Activated CD8-positive, alpha-beta memory T cell treated with anti-CD3 and anti-CD28 coated beads, Interleukin-2, amount 50 U/mL, for 24 hours (primary cell): ENCODE results near the gene ERICH4.

Experiments
- DNase-seq: peaks from one replicate; pipeline ENCODE4 v3.0.0-alpha.2; 2020; ENCODE audit errors: extremely low read depth

ERICH4 gene

DNA sequence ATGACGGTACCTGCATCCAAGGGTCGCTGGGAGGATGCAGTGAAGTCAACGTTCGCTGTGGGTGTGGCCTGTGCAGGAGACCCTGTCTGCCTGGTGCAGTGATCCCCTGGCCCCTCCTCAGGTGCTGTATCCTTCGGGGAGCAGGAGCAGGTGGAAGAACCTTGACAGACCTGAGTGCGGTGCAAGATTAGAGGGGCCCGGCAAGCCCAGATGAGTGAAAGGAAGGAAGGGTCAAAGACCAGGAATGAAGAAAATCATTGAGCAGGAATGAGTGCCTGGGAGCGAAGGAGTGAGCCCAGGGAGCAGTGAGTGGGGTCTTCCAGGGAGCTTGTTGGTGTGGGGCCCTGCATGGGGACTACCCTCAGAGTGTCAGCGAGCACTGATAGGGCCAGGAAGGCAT is 28.5 kb upstream of the ERICH4 start:
- no peak for DNase-seq

DNA sequence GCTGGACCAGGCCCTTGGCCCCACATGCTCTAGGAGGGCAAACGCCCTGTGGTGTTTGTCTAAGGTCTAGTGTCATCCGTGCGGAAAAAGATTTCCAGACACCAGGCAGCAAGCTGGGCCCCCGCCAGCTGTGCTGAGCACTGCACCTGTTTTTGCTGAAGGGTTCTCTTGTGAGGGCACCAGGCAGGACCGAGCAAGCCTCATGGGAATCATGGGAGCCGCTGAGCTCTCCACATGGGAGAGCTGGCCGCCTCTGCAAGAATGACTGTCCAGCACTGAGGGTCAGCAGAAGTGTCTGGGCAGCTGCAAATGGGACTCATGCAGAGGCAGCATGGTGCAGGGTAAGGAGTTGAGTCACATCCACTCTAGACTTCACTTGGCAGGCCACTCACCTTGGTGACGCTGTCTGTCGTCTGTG is 27.8 kb upstream of the ERICH4 start:
- DNase-seq: no peak

DNA sequence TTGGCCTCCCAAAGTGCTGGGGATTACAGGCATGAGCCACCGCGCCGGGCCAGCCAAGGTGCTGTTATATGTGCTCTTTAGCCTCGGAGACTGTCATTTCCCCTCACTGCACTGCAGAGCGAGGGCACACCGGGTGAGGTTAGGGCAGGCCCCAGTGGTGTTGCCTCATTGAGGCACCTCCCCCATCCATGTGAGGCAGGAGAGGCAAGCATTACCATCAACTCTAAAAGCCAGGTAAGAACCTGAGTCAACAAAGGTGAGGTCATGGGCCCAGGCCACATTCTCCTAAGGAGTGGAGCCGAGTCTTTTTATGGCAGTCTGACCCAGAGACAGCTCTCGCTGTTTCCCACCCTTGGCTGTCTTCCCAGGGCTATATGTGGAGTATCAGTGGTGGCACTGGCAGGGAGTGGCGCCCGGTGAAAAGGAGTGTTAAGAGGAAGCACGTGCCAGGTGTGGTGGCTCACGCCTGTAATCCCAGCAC is 26.7 kb upstream of the ERICH4 start:
- no peak for DNase-seq

GRCh38 chr19:41420101-41420880 is 22.7 kb upstream of the ERICH4 start:
- DNase-seq: no peak

DNA sequence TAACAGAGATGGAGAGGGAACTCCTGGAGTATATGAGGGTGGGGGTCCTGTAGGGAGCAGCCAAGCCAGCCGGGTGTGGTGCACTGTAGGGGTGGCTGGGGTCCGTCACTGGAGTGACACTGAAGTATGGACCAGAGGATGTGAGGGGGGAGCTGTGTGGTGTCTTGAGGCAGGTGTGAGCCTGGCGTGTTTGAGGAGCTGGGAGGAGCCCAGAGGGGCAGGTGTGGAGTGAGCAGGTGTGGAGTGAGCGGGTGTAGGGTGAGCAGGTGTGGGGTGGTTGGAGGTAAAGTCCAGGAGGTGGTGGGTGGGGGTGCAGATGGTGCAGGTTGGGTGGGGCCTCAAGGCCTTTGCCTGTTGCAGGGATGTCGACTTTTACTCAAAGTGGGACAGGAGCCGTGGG is 21.6 kb upstream of the ERICH4 start:
- DNase-seq: no peak

DNA sequence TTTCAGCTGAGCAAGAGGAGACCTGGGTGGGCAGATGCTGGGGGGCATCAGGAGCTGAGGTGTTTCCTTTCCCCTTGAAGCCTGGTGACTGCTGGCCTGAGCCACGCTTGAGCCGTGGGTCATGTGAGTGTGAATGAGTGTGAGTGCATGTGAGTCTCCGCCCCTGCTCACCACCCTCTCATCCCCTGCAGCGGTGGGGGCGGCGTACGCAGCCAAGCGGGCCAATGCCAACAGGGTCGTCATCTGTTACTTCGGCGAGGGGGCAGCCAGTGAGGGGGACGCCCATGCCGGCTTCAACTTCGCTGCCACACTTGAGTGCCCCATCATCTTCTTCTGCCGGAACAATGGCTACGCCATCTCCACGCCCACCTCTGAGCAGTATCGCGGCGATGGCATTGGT is 21.0 kb upstream of the ERICH4 start:
- DNase-seq: no peak

GRCh38 chr19:41422456-41422855 is 20.5 kb upstream of the ERICH4 start:
- DNase-seq: no peak

DNA sequence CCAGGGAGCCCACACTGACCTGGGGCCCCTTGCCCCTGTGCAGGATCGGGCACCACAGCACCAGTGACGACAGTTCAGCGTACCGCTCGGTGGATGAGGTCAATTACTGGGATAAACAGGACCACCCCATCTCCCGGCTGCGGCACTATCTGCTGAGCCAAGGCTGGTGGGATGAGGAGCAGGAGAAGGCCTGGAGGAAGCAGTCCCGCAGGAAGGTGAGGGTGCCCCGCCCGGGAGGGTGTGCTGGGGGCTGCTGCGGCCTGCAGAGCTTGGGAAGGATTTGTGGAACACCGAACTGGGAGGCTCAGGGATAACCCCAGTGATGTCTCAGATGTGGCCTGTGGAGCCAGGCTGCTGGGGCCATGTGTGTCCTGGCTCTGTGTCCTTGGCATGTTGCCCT is 20.0 kb upstream of the ERICH4 start:
- DNase-seq: no peak

DNA sequence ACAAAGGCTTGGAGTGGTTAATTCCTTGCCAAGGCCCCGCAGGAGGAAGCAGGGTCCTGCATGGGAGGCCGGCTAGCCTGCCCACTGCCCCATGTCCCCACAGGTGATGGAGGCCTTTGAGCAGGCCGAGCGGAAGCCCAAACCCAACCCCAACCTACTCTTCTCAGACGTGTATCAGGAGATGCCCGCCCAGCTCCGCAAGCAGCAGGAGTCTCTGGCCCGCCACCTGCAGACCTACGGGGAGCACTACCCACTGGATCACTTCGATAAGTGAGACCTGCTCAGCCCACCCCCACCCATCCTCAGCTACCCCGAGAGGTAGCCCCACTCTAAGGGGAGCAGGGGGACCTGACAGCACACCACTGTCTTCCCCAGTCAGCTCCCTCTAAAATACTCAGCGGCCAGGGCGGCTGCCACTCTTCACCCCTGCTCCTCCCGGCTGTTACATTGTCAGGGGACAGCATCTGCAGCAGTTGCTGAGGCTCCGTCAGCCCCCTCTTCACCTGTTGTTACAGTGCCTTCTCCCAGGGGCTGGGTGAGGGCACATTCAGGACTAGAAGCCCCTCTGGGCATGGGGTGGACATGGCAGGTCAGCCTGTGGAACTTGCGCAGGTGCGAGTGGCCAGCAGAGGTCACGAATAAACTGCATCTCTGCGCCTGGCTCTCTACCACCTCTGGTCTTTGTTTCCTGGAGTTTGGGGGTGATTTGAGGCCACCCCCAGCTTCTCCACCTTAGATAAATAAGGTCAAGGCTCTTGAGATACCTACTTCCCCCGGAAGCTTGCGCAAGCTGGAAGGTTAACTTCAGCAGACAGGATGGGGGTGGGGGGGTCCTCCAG is 18.4 kb upstream of the ERICH4 start:
- no peak for DNase-seq

GRCh38 chr19:41425174-41426115 is 17.5 kb upstream of the ERICH4 start:
- DNase-seq: no peak

GRCh38 chr19:41426116-41426841 is 16.7 kb upstream of the ERICH4 start:
- DNase-seq: no peak

DNA sequence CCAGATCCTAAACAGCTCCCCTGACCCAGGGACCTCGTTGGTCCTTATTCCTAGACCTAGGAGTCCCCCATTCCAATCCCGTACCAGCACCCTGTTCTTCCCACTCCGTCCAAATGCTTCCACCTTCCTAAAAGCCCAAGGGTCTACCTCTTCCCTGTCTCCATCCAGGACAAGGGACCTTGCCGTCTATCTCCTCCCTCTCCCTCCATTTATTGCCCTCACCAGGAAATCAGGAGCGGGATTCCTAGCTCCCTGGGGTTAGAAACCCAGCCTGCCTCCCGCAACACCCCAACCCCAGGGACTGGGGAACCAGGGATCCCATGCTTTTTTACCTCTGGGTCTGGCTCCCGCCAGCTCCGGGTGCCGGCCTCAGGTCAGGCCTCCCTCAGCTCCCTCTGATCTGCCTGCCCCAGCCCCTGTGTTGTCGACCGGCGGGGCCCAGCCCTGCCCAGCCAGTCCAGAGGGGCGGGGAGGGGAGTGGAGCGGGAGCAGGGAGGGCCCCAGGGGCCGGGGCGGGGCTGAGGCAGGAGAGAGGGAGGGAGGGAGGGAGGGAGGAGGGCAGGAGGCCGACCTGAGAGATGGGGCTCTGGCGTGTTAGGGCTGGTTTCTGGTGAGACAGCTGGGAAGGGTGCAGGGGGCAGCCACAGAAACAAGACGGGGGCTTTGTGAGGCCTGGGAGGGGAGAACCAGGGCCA is 15.9 kb upstream of the ERICH4 start, which contains the start of gene B3GNT8:
Gene B3GNT8 (minus strand): TSS at position 423 of the 695 bp plus-strand sequence. CDS start 596 bp downstream, outside the sequence.
- DNase-seq: peak; percentile 18

DNA sequence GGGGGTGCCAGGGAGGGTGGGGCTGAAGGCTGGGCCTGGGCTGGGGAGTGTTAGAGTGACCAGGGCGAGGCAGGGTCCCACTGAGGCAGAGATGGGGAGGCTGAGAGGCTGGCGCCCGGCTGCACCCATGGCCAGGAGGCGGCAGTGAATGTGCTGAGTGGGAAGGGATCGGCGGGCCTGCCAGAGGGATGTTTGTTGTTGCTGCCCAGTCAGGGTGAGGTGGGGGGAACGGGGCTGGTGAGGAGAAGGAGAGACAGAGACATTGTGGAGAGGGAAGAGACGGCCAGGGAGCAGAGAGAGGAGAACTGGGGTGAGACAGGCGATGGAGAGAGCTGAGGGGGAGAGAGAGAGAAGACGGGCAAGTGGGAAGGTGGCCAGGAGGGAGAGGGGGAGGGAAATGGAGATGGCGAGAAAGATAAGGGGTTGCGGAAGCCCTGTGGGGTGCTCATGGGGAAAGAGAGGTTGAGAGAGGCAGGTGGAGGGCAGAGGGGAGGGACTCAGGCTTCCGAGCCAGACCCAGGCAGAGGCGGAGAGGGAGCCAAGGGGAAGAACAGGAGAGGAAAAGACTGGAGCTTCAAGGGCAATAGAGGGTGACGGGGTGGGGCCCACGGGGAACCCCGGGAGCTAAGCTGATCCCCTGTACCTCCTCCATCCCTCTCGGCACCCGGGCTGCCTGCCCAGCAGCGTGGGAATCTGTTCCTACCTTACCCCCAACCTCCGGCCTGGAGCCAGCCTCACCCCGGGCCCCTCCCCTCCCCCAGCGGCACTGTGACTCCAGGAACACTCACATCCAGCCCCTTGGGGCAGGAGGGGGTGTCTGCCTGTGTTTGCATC is 15.1 kb upstream of the ERICH4 start:
- no peak for DNase-seq

- DNase-seq: no peak
Observed at GRCh38 chr19:41428481-41428859, 14.5 kb upstream of the ERICH4 start.

GRCh38 chr19:41430922-41431321 is 12.0 kb upstream of the ERICH4 start:
- no peak for DNase-seq

DNA sequence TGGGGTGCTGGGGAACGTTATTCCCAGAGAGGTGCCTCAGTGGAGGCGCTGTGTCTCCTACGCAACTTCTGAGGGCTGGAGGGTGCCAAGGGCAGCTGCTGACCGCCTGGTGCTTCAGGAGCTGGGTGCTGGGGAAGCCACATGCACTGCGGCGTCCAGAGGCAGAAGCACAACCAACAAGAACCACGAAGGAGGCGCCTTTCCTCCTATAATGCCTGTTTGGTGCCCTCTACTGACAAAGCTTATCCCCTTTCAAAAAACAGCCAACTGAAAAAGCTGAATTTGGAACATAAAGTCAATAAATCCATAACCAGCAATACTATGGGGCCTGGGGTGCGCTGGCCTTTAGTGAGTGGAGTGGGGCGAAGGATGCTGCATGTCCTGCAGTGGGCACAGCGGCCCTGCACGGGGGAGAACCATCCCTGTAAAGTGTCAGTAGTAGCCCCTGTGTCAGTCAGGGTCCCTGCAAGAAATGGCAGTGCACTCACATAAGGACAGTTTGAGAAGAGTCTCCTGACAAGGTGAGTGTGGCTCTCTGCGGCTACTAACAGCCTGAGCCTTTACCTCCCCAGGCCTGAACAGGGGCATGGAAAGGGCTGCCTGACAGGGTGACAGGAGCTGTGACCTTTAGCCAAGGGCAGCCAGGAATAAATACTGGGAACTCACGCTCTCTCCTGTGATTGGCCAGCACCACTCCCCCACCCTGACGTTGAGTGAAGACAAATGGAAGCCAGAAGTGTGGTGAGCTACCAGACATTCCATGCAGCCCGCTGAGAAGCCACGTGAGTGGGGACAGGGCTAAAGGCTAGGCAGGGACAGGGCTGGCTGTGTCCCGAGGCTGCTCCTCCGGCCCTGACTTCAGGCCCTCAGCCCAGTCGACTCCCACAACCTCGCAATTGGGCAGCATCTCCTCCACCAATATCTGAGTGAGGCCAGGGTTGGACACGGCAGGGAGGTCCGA is 11.2 kb upstream of the ERICH4 start:
- no peak for DNase-seq

DNA sequence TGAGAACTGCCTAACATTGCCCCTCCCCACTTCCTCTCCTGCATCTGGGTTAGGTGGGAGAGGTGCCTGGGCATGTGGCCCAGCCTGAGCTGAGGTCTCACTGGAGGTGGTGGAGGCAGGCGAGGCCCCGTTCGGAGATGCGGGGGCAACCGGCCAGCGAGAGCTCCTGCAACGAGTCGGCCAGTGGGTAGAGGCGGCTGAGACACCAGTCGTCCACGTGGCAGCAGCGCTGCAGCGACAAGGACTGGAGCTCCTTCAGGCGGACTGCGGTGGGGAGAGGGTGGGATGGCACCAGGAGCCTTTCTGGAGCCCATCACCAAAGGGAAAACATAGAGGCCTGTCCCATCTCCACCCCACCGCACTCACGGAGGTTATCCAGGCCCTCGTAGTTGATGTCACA is 9.8 kb upstream of the ERICH4 start:
- DNase-seq: no peak

DNA sequence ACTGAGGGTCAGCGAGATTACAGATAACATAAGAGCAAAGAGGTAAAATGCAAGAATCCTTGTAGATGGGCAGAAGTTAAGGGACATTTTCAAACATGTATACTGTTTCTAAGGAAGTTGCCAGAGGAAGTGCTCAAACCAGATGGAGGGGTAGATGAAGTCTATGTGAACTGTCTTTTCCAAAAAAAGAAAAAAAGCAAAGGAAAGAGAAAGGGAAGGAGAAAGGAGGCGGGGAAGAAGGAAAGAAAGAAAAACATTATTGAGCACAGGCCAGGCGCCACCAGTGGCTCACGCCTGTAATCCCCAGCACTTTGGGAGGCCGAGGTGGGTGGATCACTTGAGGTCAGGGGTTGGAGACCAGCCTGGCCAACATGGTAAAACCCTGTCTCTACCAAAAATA is 8.5 kb upstream of the ERICH4 start:
- no peak for DNase-seq
